Measurements from ENCODE around the gene OR2F2.

OR2F2 gene

DNA sequence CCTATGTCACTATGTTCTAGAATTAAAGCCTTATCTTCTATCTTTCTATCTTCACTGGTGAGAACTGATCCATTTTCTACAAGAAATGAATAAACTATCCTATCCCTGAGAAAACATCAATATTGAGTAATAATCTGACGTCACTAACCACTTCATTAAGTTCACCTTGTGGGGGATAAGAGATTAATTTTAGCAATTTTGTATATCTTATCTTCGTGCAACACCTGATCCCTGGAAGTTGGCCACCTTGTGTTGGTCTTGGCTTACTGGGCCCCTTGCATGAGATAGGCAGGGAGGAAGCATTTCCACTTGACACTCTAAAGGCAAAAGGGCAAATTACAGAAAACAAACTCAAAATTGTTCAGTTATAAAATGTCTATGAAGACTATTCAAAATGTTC, 45.0 kb downstream of the OR2F2 start:
- DNase-seq = no peak

DNA sequence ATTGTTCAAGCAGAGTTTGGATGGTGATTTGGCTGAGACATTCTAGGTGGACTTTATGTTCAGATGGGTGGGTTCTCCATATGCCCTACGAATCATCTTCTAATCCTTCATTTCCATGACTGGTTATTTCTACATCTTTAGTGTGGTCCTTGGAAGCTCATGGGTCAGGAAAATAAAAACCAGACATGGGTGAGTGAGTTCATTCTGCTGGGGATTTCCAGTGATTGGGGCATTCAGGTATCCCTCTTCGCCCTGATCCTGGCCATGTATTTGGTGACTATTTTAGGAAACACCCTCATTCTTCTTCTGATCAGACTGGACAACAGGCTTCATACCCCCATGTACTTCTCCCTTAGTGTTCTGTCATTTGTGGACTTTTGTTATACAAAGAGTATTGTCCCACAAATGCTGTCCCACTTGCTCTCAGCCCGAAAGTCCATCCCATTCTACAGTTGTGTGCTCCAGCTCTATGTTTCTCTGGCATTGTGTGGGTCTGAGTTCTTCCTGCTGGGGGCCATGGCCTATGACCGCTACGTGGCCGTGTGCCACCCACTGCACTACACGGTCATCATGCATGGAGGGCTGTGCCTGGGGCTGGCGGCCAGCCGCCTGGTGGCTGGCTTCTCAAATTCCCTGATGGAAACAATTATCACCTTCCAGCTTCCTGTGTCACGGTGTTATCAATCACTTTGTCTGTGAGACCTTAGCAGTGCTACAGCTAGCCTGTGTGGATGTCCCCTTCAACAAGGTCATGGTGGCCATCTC, 45.9 kb downstream of the OR2F2 start:
- DNase-seq = no peak

DNA sequence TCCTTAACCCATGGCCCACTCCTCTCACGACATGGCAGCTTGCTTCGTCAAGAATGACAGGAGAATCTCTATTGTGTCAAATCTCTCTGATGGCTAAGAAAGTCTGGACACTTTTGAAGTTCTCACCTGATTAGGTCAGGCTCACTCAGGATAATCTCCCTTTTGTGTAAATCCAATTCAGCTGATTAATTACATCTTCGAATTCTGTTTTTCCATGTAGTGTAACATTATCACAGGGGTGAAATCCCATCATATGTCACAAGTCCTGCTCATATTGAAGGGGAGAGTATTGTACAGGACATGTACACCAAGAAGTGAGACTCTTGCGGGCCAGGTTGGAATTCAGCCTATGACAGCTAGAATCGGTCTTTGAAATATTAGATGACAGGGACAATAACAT, 48.9 kb downstream of the OR2F2 start:
- no peak for DNase-seq

Data from suppressor macrophage treated with lipopolysaccharide for 4 hours (primary cell).